Measurements from ENCODE around the gene SLC5A1. TPM values are rescaled to one million over a fixed set of nuclear protein-coding genes. Genes with fewer than 3 reads are reported as not detected.
"Not testable (repeated sequence)": the region's sequence is repeated elsewhere in the genome, so short reads cannot be mapped to it uniquely, and the experiment has no call there.

The SLC5A1 gene
- total and polyA plus RNA-seq, 7 experiments from 2014 or later, result not detected

DNA sequence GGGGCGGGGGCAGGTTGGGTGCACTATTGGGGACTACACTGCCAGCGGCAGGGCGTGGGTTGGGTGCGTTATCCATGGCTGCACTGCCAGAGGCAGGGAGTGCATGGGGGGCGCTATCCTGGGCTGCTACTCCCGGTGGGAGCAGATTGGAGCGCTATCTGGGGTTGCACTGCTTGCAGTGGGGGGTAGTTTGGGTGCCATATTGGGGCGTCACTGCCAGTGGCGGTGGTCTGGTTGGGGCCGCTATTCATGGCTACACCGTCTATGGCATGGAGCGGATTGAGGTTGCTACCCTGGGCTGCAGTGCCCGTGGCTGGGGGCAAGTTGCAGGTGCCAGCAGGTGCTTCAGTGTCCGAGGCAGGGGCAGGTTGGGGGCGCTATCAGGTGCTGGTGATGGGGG is 79.8 kb downstream of the SLC5A1 start:
- H3K36me3 Mint-ChIP-seq, result no peaks in the 10 kb centered on the region
- peaks cover 7 to 33% (median 11%) of the 10 kb centered on the region in 7 donors for H3K4me1 Mint-ChIP-seq
- Histone ChIP-seq H3K4me3 (ENCODE audit: low read length) (no peak overlapping the region), H3K36me3 (ENCODE audit: control insufficient read depth in 2 of 3, insufficient read depth in 3 of 3, low read length in 3 of 3) (no peaks in the 10 kb centered on the region), H3K27me3 (ENCODE audit: control insufficient read depth in 2 of 2, insufficient read depth in 2 of 2, low read length in 2 of 2) (no peaks in the 10 kb centered on the region), H3K27ac (ENCODE audit: low read depth, low read length) (no peak overlapping the region), H3K4me1 (ENCODE audit: control insufficient read depth in 2 of 2, insufficient read depth in 2 of 2, low read length in 2 of 2) (peaks cover 0 to 6% of the 10 kb centered on the region in 2 donors), H3K9me3 (ENCODE audit: control insufficient read depth in 2 of 3, low read length in 3 of 3) (no peaks in the 10 kb centered on the region)
- no peak overlapping the region for H3K4me3 Mint-ChIP-seq
- H3K9me3 Mint-ChIP-seq, result no peaks in the 10 kb centered on the region
- ChIA-PET POLR2A (no interaction called here), CTCF (no interaction called here)
- no peak for DNase-seq
- H3K27ac Mint-ChIP-seq, result no peak overlapping the region
- peaks cover 0 to 5% (median 0%) of the 10 kb centered on the region in 5 donors for H3K27me3 Mint-ChIP-seq
- intact Hi-C loops (cut with micrococcal nuclease), result no loop called here
- no peak for ATAC-seq

DNA sequence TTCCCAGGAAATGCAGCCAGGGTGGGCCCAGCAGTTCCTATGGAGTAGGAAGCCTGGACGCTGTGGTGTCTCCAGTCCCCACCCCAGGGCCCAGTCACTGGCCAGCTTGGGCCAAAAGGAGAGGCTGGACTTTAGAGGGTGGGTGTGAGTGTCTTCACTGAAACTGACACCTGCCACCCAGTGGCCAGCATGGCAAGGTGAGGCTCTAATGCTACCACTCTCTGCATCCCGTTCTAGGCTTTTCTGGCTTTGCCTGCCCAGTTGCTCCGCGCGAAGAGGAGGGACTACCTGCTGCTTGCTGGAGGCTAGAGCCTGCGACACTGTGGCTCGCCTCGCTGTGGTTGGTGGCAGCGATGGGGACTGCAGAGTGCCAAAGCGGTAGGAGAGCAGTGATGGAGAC is 80.6 kb downstream of the SLC5A1 start:
- intact Hi-C loops (cut with micrococcal nuclease), result no loop called here
- DNase-seq, result no peak
- Mint-ChIP-seq H3K27ac (peak overlapping the region in 1 of 9 donors; percentile 6), H3K27me3 (no peaks in the 10 kb centered on the region), H3K36me3 (no peaks in the 10 kb centered on the region), H3K9me3 (no peaks in the 10 kb centered on the region), H3K4me1 (peaks cover 9 to 33% (median 11%) of the 10 kb centered on the region in 7 donors), H3K4me3 (no peak overlapping the region)
- Histone ChIP-seq H3K27me3 (ENCODE audit: control insufficient read depth in 2 of 2, insufficient read depth in 2 of 2, low read length in 2 of 2) (no peaks in the 10 kb centered on the region), H3K27ac (ENCODE audit: low read depth, low read length) (no peak overlapping the region), H3K9me3 (ENCODE audit: control insufficient read depth in 2 of 3, low read length in 3 of 3) (no peaks in the 10 kb centered on the region), H3K4me3 (ENCODE audit: low read length) (no peak overlapping the region), H3K4me1 (ENCODE audit: control insufficient read depth in 2 of 2, insufficient read depth in 2 of 2, low read length in 2 of 2) (peaks cover 0 to 6% of the 10 kb centered on the region in 2 donors), H3K36me3 (ENCODE audit: control insufficient read depth in 2 of 3, insufficient read depth in 3 of 3, low read length in 3 of 3) (no peaks in the 10 kb centered on the region)
- POLR2A ChIA-PET, result no interaction called here
- CTCF ChIA-PET, result no interaction called here
- ATAC-seq, result no peak

DNA sequence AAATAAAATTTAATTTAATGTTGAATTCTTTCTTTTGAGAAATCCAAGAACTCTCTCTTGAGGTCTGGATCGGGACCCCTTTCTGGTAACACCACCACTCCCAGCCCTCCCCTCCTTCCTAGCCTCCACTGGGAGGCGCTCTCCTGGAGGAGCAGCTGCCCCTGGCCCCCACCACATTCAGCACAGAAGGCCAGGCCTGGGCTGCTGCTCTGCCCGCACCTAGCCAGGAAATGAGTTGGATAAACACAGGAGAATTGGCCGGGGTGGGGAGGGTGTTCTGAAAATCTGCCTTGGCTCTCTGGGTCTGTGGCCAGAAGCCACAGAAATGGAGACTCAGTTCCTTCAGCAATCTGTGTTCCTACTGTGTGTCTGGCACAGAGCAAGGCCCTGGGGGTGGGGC is 84.8 kb downstream of the SLC5A1 start:
- Histone ChIP-seq H3K9me3 (ENCODE audit: control insufficient read depth in 2 of 3, low read length in 3 of 3) (no peaks in the 10 kb centered on the region), H3K4me3 (ENCODE audit: low read length) (no peak overlapping the region), H3K4me1 (ENCODE audit: control insufficient read depth in 2 of 2, insufficient read depth in 2 of 2, low read length in 2 of 2) (peaks cover 0 to 6% of the 10 kb centered on the region in 2 donors), H3K27ac (ENCODE audit: low read depth, low read length) (no peak overlapping the region), H3K36me3 (ENCODE audit: control insufficient read depth in 2 of 3, insufficient read depth in 3 of 3, low read length in 3 of 3) (no peaks in the 10 kb centered on the region), H3K27me3 (ENCODE audit: control insufficient read depth in 2 of 2, insufficient read depth in 2 of 2, low read length in 2 of 2) (no peaks in the 10 kb centered on the region)
- ATAC-seq (no peak), DNase-seq (no peak)
- no peak overlapping the region for H3K4me3 Mint-ChIP-seq
- H3K36me3 Mint-ChIP-seq, result no peaks in the 10 kb centered on the region
- H3K9me3 Mint-ChIP-seq, result no peaks in the 10 kb centered on the region
- CTCF ChIA-PET, result no interaction called here
- H3K4me1 Mint-ChIP-seq, result peaks cover 9 to 36% (median 13%) of the 10 kb centered on the region in 7 donors
- no peak overlapping the region for H3K27ac Mint-ChIP-seq
- POLR2A ChIA-PET, result no interaction called here
- H3K27me3 Mint-ChIP-seq, result no peaks in the 10 kb centered on the region
- intact Hi-C loops (cut with micrococcal nuclease), result no loop called here

DNA sequence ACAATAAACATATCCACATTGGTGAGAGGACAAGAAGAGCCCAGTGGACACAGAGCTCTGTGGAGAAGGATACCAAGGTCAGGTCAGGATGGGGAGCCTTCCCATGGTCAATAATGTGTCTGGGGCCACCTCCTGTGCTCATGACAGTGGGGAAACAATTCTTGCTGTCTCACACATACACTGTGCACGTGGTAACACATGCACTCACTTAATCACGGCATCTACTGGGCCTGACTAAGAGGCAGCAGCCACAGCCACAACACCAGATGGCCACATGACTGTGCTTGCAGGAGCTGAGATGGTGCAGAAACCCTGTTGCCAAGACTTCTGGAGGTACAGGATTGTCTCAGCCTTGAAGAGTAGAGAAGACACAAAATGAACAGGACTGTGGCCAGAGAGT is 87.4 kb downstream of the SLC5A1 start:
- Histone ChIP-seq H3K4me1 (ENCODE audit: control insufficient read depth in 2 of 2, insufficient read depth in 2 of 2, low read length in 2 of 2) (no peaks in the 10 kb centered on the region), H3K36me3 (ENCODE audit: control insufficient read depth in 2 of 3, insufficient read depth in 3 of 3, low read length in 3 of 3) (no peaks in the 10 kb centered on the region), H3K27me3 (ENCODE audit: control insufficient read depth in 2 of 2, insufficient read depth in 2 of 2, low read length in 2 of 2) (no peaks in the 10 kb centered on the region), H3K9me3 (ENCODE audit: control insufficient read depth in 2 of 3, low read length in 3 of 3) (no peaks in the 10 kb centered on the region), H3K27ac (ENCODE audit: low read depth, low read length) (no peak overlapping the region), H3K4me3 (ENCODE audit: low read length) (no peak overlapping the region)
- H3K4me3 Mint-ChIP-seq, result no peak overlapping the region
- peaks cover 1 to 18% (median 7%) of the 10 kb centered on the region in 7 donors for H3K4me1 Mint-ChIP-seq
- ATAC-seq (no peak), DNase-seq (no peak)
- H3K27me3 Mint-ChIP-seq, result no peaks in the 10 kb centered on the region
- intact Hi-C loops (cut with micrococcal nuclease), result no loop called here
- no peaks in the 10 kb centered on the region for H3K36me3 Mint-ChIP-seq
- H3K27ac Mint-ChIP-seq, result no peak overlapping the region
- CTCF ChIA-PET, result no interaction called here
- POLR2A ChIA-PET, result no interaction called here
- H3K9me3 Mint-ChIP-seq, result no peaks in the 10 kb centered on the region

DNA sequence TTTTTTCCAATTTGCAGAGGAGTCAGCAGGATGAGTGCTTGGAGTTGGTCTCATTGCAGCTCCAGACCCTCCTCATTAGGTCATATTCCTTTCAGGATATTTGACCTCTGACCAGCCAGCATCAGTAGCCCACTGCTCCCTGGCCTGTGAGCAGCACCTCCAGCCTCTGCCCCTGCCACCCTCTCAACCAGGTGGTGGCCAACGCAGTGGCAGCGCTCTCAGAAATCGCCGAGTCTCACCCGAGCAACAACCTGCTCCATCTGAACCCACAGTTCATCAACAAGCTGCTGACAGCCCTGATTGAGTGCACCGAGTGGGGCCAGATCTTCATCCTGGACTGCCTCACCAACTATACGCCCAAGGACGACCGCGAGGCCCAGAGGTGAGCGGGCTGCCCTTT is 89.1 kb downstream of the SLC5A1 start:
- ATAC-seq, result no peak
- CTCF ChIA-PET, result no interaction called here
- H3K9me3 ChIP-seq (ENCODE audit: control insufficient read depth in 2 of 3, low read length in 3 of 3), result no peaks in the 10 kb centered on the region
- peaks cover 0 to 2% of the 10 kb centered on the region in 2 donors for H3K4me1 ChIP-seq (ENCODE audit: control insufficient read depth in 2 of 2, insufficient read depth in 2 of 2, low read length in 2 of 2)
- no peaks in the 10 kb centered on the region for H3K9me3 Mint-ChIP-seq
- H3K27me3 Mint-ChIP-seq, result no peaks in the 10 kb centered on the region
- peaks cover 0 to 11% (median 4%) of the 10 kb centered on the region in 7 donors for H3K4me1 Mint-ChIP-seq
- POLR2A ChIA-PET, result interaction anchor here (1.2 kb wide), 1 partner anchor 12 kb away, joined by 3 read pairs; no protein-coding TSS in a partner anchor
- no peak overlapping the region for H3K4me3 ChIP-seq (ENCODE audit: low read length)
- H3K36me3 ChIP-seq (ENCODE audit: control insufficient read depth in 2 of 3, insufficient read depth in 3 of 3, low read length in 3 of 3), result no peaks in the 10 kb centered on the region
- H3K27ac ChIP-seq (ENCODE audit: low read depth, low read length), result no peak overlapping the region
- H3K36me3 Mint-ChIP-seq, result no peaks in the 10 kb centered on the region
- no peak overlapping the region for H3K4me3 Mint-ChIP-seq
- no peaks in the 10 kb centered on the region for H3K27me3 ChIP-seq (ENCODE audit: control insufficient read depth in 2 of 2, insufficient read depth in 2 of 2, low read length in 2 of 2)
- peak overlapping the region in 1 of 9 donors; percentile 46 for H3K27ac Mint-ChIP-seq
- DNase-seq, result no peak
- intact Hi-C loops (cut with micrococcal nuclease), result no loop called here

DNA sequence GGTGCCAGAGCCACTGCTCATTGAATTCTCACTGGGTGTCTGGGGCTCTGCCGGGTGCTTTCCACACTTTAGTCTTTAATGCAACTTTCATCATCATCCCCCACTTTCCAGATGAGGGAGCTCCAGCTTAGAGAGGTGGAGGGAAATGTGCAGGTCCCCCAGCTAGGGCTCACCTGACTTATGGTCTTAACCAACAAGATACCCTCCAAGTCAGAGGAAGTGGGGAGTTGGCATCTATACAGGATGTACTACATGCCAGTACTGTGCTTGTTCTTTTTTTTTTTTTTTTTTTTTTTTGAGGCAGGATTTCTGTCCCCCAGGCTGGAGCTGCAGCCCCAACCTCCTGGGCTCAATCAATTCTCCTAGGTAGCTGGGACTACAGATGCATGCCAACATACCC is 89.7 kb downstream of the SLC5A1 start:
- Mint-ChIP-seq H3K27me3 (no peaks in the 10 kb centered on the region), H3K4me3 (no peak overlapping the region), H3K4me1 (peaks cover 5 to 17% (median 10%) of the 10 kb centered on the region in 7 donors), H3K27ac (no peak overlapping the region), H3K9me3 (no peaks in the 10 kb centered on the region), H3K36me3 (no peaks in the 10 kb centered on the region)
- DNase-seq (no peak), ATAC-seq (no peak)
- Histone ChIP-seq H3K36me3 (ENCODE audit: control insufficient read depth in 2 of 3, insufficient read depth in 3 of 3, low read length in 3 of 3) (no peaks in the 10 kb centered on the region), H3K9me3 (ENCODE audit: control insufficient read depth in 2 of 3, low read length in 3 of 3) (no peaks in the 10 kb centered on the region), H3K27ac (ENCODE audit: low read depth, low read length) (no peak overlapping the region), H3K4me1 (ENCODE audit: control insufficient read depth in 2 of 2, insufficient read depth in 2 of 2, low read length in 2 of 2) (peaks cover 0 to 8% of the 10 kb centered on the region in 2 donors), H3K4me3 (ENCODE audit: low read length) (no peak overlapping the region), H3K27me3 (ENCODE audit: control insufficient read depth in 2 of 2, insufficient read depth in 2 of 2, low read length in 2 of 2) (no peaks in the 10 kb centered on the region)
- intact Hi-C loops (cut with micrococcal nuclease), result no loop called here
- CTCF ChIA-PET, result interaction anchor here (0.6 kb wide), 1 partner anchor 28 kb away, joined by 4 read pairs; no protein-coding TSS in a partner anchor
- POLR2A ChIA-PET, result interaction anchor here (1.4 kb wide), 1 partner anchor 10 kb away, joined by 4 read pairs; no protein-coding TSS in a partner anchor

DNA sequence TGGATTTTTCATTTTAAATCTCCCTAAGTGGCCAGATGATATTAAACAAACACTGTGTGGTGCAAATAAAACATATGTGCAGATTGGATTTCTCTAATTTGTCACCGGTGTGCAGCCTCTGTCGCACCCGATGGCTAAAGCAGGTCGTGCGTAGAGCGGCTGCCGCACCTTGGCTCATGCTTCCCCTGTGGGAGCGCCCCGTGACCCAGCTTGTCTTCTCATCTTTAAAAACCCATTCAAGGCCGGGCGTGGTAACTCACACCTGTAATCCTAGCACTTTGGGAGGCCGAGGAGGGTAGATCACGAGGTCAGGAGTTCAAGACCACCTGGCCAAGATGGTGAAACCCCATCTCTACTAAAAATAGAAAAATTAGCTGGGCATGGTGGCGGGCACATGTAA is 91.7 kb downstream of the SLC5A1 start:
- ATAC-seq; H3K9me3 ChIP-seq (ENCODE audit: control insufficient read depth in 2 of 3, low read length in 3 of 3); H3K27me3 ChIP-seq (ENCODE audit: control insufficient read depth in 2 of 2, insufficient read depth in 2 of 2, low read length in 2 of 2); H3K4me3 Mint-ChIP-seq; CTCF ChIA-PET; H3K9me3 Mint-ChIP-seq; H3K27ac Mint-ChIP-seq; POLR2A ChIA-PET; H3K4me3 ChIP-seq (ENCODE audit: low read length); H3K36me3 ChIP-seq (ENCODE audit: control insufficient read depth in 2 of 3, insufficient read depth in 3 of 3, low read length in 3 of 3); H3K4me1 ChIP-seq (ENCODE audit: control insufficient read depth in 2 of 2, insufficient read depth in 2 of 2, low read length in 2 of 2); H3K27ac ChIP-seq (ENCODE audit: low read depth, low read length); H3K36me3 Mint-ChIP-seq; H3K27me3 Mint-ChIP-seq; DNase-seq: not testable (repeated sequence)
- intact Hi-C loops (cut with micrococcal nuclease), result loop anchor here in 1 of 2 donors (5.0 kb wide), 1 partner anchor 278 kb away; the partner anchor contains the start of gene RTCB
- H3K4me1 Mint-ChIP-seq, result peaks cover 5 to 28% (median 19%) of the 10 kb centered on the region in 7 donors
